ENCODE data around the gene LAPTM5.

LAPTM5 gene

DNA sequence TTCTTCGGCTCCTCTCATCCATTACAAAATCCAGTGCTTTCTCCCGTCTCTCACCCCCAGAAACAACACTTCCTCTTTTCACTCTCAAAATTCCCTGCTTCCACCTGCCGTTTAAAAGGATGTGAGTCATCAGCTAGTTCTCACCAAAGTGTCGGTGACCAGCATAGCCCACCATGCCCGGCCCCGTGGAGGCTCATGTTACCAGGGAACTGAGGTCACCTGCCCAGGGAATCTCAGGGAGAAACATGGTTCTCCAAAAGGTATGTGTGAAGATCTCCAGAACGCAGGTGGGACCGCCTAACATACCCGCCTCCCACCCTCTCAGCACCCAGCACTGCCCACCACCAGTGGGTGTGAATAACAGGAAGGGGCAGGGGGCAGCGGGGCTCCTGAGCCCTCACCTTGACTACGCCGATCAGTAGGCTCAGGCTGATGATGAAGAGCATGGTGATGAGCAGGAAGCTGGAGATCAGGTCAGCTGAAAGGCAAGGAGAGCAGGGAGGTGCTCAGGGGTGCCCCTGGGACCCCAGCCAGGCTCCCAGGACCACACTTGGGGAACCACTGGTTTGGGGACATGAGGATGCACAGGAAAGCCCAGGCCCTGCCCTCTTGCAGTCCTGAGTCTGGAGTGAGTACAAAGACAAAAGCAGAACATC lies 16.2 kb downstream of the LAPTM5 start:
- DNase-seq = no peak

DNA sequence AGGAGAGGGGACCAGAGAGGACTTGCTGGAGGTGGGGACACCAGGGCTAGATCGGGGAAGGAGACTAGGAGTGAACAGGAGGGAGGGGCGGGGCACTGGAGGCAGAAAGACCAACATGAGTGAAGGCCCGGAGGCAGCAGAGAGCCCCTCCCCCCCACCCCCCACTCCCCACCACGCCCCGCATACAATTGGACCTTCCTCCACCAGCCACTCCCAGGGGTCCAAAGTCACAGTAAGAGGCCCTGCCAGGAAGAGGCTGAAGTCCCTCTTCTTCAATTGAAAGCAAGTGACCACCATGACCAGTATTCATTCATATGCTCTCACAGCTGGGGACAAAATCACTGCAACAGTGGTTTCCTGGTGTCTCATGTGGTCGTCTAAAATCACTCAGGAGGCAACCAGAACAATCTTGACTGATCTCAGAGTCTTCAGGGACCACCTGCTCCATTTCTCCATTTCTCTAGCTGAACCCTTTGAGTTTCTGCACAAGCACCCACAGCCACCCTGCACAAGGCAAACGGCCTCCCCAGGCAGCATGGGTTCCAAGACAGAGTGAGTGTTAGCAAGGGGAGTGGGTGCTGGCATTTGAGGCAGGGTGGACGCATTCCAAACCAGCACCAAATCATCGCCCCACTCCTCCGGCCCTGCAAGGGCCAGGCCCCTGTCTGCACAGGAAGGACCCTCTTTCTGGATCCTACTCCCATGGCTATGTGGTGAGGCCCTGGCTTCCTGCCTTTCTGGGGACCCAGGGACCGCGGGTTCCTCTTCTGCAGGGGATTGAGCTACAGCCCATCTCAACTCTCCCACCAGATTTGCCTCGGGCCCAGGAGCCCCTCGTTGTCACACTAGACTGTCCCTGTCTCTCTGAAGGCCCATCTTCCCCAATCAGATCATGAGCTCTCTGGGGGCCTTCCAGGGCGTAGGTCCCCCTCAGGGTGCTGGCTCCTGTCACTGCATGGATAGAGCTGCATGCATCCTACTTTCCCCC lies 17.0 kb downstream of the LAPTM5 start:
- DNase-seq = no peak

DNA sequence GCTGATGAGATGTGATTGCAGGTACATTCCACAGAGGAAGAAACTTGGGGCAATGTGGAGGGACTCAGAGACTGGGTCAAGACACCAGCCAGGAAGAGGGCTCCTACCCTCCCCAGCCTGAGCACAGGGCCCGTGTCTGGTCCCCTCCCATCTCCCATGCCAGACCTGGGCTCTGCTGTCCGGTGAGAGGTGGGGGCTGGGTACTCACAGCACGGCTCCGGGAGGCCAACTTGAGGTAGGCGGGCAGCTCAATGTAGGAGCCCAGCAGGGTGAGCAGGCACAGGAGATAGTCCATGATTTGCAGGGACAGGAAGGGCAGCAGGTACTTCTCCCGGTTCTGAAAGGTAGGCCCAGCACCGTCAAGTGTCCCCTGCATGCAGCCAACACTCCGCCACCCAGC lies 18.0 kb downstream of the LAPTM5 start:
- no peak for DNase-seq

DNA sequence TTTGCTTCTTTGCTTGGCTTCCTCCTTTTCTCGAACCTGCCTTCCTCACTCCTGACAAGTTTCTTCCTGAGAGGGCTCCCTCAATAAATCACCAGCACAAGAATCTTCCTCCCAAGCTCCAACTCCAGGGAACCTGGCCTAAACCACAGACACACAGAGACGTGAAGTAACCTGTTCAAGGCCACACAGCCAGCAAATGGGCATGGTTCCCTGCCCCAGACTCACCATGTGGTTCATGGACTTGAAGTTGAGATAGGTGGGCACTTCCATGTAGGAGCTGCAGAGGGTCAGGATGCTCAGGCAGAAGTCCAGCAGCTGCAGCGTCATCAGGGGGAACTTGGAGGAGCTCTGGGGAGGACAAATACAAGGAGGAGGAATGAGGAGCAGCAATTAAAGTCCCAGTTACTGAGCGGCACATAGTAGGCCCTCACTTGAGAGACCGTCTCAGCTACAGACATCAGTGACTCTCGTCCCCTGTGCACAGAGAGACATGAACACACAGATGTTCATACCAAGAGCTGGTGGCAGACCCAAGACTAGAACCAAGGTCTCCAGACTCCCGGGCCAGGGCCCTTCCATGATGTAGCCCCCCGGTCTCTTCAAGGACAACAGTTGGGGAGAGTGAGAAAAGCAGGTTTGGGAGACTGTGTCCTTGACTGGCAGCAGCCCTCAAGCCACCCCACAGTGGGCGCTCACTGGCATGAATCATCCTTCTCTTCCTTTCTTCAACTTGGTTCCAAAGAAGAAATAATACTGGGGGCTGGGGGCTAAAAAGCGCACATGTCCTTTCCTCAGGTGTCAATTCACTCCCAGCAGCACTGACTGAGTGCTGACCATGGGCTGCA lies 18.6 kb downstream of the LAPTM5 start:
- DNase-seq = no peak

DNA sequence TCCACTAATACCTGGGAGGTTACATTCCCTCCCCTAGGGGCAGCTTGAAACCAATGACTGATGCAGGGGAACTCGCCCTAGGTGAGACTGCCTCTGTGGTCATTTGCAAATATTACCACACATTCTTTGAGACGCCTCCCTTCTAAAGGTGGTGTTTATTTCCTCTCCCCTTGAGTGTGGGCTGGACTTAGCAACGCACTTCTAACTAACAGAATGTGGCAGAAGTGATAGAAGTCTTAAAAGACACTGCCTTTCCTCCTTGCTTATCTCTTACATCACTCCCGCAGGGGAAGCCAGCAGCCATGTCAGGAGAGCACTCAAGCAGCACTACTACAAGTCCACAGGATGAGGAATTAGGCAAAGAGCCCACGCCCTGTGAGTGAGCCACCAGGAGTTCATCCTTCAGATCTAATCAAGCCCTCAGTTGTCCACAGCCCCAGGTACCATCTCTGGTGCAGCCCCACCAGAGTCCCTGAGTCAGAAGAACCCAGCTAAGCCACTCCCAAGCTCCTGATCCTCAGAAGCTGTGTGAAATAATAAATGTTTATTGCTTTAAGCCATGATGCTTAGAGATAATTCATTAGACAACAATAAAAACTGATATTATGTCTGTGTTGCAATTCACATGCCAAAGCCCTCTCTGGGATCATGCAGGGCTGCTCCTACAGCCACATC lies 19.4 kb downstream of the LAPTM5 start:
- DNase-seq = no peak

DNA sequence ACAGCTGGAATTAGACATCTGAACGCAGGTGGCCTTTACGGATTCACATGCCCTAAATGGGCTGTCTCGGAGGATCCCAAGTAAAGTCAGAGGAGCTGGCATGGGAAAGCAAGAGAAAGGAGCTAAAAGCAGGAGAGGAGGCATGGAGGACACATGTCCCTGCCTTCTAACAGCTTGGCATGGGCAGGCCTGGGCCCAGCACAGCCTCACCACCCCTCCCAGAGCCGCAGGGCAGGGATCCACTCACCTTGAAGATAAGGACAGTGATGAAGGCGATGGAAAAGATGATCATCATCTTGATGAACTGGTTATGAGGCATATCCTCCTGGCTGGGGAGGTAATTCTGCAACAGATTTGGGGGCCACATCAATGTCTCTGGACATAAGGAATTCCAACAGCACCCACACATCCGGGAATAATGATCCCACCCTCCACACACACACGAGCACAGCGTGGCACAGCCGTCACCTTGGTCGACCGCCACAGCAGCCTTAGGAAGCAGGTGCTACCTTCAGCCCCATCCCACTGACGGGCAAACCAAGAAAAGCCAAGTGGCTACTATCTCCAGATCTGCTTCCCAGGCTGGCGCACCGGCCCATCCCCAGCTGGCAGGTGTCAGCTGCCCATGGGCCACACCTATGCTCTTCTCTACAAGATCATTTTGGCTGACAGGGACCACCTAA lies 20.1 kb downstream of the LAPTM5 start:
- no peak for DNase-seq

DNA sequence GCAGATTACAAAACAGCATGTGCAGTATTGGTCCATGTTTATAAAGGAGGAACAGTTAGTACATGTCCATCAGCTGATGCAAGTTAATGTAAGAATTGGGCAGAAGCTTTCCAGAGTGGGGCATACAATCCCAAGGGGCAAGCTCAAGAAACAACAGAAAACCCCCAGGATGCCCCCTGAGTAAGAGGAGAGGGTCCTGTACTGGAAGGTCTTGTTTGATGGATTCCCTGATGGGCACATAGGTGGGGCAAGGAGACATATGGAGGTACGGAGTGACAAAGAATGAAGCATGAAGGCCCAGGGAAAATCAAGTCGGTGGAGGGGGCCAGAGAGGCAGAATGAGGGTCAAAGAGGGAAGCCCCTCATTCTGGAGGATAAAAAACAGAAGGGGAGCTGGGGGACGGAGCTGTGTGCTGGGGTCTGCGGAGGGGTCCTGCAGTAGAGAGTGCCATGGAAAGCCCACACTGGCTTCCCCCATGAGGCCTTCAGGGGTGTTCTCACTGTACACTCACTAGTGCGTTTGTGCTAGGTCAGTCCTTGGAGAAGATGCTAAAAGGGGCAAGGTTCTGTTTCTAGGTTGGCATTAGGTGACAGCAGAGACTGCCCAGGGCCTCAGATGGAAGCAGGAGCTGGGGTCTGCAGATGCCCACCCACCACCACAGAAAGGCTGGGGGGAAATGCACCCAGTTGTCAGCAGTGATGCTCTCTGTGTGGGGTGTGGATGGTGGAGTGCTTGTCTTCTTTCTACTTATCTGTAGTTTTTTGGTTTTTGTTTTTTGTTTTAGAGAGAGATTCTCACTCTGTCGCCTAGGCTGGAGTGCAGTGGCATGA lies 21.7 kb downstream of the LAPTM5 start:
- DNase-seq = no peak

DNA sequence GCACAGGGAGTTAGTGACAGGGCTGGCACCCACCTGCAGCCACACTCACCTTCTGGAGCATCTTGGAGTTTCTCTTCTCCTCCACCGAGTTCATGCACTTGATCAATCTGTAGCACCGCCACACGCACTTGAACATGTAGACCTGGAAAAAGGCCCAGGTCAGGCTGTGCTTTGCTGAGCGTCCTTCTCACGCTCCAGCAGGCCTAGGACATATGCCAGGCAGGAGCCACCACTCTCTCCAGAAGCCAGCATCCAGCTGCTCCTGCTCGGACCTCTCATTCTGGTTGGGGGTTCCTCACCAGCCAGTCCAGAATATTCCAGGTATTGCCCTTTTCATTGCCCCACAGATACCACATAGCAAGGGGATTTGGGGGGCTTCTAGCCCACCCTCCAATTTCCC lies 22.4 kb downstream of the LAPTM5 start:
- DNase-seq = no peak

DNA sequence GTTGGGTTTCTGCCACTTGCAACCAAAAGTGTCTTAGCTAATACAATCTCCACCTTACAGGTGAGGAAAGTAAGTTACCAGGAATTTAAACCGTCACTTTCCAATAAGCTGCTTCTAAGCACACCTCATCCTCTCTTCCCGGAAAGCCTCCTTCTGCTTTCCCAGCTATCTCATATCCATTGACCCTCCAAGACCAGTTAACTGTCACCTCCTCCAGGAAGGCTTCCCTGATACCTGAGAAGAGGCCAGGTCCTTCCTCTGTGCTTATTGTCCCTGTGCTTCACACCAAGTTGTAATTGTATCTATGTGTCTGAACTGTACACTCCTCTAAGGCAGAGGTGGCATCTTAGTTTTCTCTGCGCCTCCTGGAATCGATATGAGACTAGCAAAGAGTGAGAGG lies 23.0 kb downstream of the LAPTM5 start:
- no peak for DNase-seq

DNA sequence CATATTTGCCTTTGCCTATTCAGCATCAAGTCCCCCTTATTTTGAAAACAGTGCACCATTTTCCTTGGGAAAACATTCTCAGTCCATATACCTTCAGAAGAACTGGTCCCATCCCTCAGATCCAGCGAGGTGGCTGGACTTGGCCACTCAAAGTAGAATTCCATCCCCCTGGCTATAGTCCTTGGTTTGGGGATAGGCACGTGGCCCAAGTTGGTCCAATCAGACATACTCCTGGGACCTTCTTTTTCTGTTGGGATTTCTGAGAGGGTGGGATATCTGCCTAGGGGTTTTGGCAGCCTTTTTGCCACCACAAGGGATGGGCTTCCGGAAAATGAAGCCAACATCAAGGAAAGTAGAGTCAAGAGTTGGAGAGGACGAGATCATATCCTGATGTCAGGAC lies 23.5 kb downstream of the LAPTM5 start:
- no peak for DNase-seq

DNA sequence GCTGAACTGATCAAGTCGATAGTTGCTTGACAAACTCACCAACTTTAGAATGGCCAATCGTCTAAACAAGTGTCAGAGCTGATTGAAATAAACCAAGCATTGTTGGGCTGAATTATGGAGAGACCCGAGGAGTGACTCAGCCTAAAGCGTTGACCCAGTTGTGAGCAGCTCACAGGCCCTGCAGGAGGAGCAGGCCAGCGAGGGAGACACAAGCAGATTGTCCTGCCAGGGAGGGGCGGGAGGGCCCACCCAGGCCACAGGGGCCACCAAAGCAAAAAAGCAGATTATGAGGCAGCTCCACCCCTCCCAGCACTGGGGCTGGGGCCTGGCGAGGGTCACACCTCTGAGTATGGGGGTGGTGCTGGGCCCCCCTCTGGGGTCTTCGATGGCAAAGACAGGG lies 24.1 kb downstream of the LAPTM5 start:
- DNase-seq = no peak

DNA sequence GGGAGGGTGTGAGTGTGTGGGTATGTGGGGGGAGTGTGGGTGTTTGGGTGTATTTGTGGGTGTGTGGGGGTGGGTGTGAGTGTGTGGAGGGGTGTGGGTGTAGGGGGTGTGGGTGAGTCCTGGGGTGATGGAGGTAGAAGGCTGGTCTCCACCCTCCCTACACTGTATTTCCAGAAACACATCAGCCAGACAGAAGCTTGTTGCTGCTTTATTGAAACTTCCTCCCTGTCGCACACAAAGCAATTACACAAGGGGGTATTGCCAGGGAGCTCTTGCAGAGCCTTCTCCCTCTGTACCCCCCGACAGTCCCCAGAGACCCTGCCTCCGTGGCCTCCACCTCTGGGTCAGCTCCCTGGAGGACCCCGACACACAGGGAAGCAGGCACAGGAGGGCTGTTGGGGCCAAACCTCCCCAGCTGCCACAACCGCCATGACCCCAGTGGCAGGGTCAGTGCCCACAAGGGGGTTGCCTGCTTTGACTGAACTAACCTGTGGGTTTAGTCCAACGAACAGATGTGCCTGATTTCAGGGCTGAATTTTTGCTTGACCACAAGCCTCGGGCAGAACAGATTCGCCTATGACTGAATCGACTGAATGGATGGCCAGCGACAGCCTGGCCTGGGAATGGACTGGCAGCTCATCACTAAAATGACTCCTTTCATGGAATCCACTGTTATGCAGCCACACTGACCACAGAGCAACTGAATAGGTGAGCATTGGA lies 25.1 kb downstream of the LAPTM5 start:
- DNase-seq = no peak

DNA sequence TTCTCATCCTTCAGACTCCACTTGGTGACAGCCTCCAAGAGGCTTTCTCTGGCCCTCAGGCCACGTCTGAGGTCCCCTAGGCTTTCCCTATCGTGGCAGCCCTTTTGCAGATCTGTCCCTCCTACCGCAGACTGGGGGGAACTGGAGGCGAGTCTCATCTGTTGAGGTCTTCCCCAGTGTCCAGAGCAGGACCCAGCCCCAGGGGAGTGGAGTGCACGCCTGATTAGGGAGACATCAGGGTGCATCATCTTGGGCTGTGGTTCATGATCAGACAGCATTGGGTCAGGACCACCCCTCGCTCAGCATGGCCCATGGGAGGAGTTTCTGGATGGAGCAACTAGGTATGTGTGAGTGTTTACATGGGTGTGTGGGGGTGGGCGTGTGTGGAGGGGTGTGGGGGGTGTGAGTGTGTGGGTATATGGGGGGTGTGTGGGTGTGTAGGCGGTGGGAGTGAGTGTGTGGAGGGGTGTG lies 25.7 kb downstream of the LAPTM5 start:
- no peak for DNase-seq

DNA sequence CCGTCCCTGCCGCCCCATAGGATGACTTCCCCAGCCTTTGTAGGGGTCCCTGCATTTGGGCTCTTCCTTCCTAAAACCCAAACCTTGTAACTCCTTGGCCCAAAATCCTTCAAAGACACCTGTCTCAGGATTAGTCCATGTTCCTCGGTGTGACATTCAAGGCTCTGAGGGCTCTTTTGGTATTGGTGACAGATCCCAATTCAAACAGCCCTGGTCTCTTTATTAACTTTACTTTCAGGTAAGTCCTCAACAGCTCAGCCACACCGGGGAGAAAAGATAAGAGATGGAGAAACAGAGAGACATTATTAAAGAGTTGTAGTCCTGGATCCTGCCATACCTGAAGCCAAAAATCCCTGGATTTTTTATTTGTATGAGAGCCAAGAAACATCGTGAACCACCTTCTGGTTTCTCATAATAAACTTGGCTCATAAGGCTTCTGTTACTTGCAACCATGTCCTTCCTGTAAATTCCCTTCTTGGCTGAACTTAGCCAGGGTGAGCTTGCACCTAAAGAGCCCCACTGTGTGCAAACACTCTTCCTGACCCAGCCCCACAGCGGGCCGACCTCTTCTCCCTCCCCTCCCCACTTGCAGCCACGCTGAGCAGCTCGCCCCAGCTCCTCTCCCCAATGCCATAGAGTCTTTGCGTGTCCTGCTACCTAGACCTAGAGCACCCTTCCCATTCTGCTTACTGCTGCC lies 26.3 kb downstream of the LAPTM5 start:
- DNase-seq = no peak

DNA sequence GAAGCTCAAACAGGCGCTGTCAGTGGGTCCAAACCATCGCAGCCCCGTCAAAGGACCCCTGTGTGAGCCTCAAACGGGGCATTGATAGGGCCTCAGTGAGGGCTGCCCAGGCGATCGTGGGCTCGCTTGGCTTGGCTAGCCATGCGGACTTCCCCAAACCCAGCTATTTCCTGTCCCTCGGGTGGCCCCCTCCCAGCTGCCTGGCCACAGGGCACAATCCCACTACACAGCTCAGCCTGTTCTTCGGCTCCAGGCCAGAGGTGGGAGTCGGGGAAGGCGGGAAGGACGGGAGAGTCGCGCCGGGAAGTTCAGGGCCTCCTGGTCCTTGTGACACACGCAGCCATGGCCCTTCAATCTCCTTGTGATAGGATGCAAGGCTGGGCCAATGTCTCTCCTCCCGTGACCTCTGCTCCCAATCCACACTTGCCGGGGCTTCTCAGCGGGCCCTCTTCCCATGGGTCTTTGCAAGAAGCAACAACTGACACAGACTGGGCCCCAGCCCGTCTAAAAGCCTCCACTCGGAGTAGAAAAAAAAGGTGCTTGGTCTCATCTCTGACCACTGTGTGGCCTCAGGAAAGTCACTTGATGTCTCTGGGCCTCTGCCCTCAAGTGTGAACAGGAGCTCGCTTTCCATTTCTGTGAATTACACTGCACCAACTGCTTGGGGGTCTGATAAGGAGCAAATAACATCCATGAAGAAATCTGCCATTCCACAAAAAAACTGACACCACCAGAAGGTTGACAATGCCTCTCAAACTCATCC lies 27.0 kb downstream of the LAPTM5 start:
- no peak for DNase-seq

DNA sequence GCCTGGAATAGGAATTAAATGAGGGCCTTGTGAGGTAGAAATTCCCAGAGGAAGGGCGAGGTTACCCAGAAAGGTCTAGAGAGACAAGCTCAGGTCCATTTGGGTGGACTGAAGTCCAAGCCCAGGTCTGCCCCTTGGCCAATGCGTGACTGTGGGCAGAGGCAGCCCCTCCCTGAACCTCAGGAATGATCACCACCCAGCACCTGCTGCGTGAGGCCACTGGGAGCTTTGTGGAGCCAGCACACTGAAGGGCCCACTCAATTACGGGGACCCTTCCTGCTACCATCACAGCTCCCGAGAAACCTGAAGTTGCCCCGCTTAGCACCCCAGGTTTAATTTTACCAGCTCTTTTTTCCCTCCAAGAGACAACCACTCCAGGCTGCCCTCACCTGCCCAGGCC lies 27.7 kb downstream of the LAPTM5 start:
- DNase-seq = no peak

DNA sequence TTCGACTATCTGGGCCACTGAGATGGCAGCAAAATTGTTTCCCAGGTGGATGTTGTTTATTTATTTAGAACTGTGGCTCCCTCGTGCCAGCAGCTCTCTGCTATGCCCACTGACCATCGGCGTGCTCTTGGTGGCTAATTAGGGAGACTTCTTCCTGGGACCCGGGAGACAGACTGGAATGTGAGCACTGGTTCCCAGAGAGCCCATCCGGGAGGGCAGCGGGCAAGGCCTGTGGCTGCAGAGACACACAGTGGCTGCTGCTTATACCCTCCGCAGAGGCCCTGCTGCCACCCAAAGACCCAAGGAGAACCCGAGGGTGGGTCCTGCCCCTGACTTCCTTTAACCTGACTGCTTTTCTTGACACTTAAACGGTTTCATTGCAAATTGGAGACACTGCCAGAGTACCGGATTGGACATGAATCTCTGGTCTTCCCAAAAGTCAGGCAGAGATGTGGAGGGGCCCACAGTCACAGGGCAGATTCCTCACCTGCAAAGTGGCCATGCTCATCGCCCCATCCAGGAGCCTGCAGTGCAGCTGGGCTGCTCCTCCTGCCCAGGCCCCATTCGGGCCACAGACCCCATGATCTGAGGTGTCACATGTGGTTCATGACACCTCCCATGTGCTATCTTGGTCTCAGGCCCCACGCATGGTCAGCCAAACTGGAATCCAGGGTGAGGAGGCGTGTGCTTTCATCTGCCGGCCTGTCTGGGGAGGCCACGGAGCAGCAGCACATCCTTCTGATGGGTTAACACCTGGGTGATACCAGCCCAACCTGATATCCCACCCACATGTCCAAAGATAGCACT lies 28.5 kb downstream of the LAPTM5 start:
- no peak for DNase-seq

DNA sequence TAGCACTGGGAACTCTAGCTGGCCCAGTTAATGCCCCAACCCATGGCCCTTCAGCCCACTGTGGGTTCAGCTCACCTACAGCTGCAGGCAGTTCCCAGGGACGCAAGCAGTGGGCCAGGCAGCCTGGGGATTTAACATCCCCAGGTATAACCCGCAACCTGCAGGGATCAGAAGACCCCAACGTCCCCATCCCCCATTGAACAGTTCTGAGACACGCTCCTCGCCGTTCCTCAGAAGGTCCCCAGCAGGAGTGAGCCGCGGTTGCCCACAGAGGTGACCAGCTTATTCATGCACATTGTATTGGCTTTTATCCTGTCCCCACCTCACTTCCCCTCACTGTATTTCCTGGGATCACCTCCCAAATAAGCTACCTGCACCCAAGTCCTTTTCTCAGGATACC lies 29.2 kb downstream of the LAPTM5 start:
- no peak for DNase-seq

Data from NCI-H1694 treated with DMSO at 0.1 percent for 48 hours (cell line).